HUES6 (cell line): ENCODE results near the gene WDR5.

Source experiments
- H3K27ac ChIP-seq: 2 replicates; pipeline ENCODE4 v1.7.0; 2013; ENCODE audit warnings: low read depth, mild to moderate bottlenecking, low read length, inconsistent platforms
- H3K27me3 ChIP-seq: 2 replicates; pipeline ENCODE4 v1.6.1; 2013; ENCODE audit warnings: low read length; ENCODE audit not compliant: control insufficient read depth, insufficient read depth
- H3K36me3 ChIP-seq: 2 replicates; pipeline ENCODE4 v1.6.1; 2013; ENCODE audit warnings: low read length; ENCODE audit not compliant: control insufficient read depth, insufficient read depth
- H3K4me1 ChIP-seq: 2 replicates; pipeline ENCODE4 v1.6.1; 2013; ENCODE audit warnings: low read length; ENCODE audit not compliant: control insufficient read depth, insufficient read depth
- H3K4me3 ChIP-seq: 2 replicates; pipeline ENCODE4 v1.5.1; 2013; ENCODE audit warnings: low read depth, low read length
- H3K9ac ChIP-seq: one replicate; pipeline ENCODE4 v1.6.1; 2013; ENCODE audit warnings: mild to moderate bottlenecking, low read length
- H3K9me3 ChIP-seq: 2 replicates; pipeline ENCODE4 v1.6.1; 2013; ENCODE audit warnings: low read depth, low read length; ENCODE audit not compliant: control insufficient read depth, insufficient read depth

The WDR5 gene

GRCh38 chr9:134189470-134190231, 53.8 kb downstream of the WDR5 start:
- H3K27me3 ChIP-seq = peaks cover 19% of the 10 kb centered on the region; the same call in 1 of the 2 replicates
- no peak overlapping the region for H3K9ac ChIP-seq
- H3K9me3 ChIP-seq = no peaks in the 10 kb centered on the region
- peaks cover 8% of the 10 kb centered on the region; the same call in 1 of the 2 replicates for H3K4me1 ChIP-seq
- H3K36me3 ChIP-seq = no peaks in the 10 kb centered on the region
- peak overlapping the region; percentile 40; the same call in 1 of the 2 replicates for H3K4me3 ChIP-seq
- H3K27ac ChIP-seq = no peak overlapping the region

- no peak overlapping the region for H3K9ac ChIP-seq
- H3K4me1 ChIP-seq = peaks cover 8% of the 10 kb centered on the region; the same call in 1 of the 2 replicates
- no peak overlapping the region for H3K27ac ChIP-seq
Measured at GRCh38 chr9:134190232-134191121, 54.6 kb downstream of the WDR5 start.

GRCh38 chr9:134191455-134192209, 55.8 kb downstream of the WDR5 start:
- H3K9me3 ChIP-seq = no peaks in the 10 kb centered on the region
- peaks cover 19% of the 10 kb centered on the region; the same call in 1 of the 2 replicates for H3K27me3 ChIP-seq
- H3K27ac ChIP-seq = no peak overlapping the region
- H3K9ac ChIP-seq = no peak overlapping the region
- peaks cover 8% of the 10 kb centered on the region; the same call in 1 of the 2 replicates for H3K4me1 ChIP-seq
- no peak overlapping the region for H3K4me3 ChIP-seq
- H3K36me3 ChIP-seq = no peaks in the 10 kb centered on the region

More at GRCh38 chr9:134190232-134191121, 54.6 kb downstream of the WDR5 start:
- no peaks in the 10 kb centered on the region for H3K36me3 ChIP-seq
- peaks cover 19% of the 10 kb centered on the region; the same call in 1 of the 2 replicates for H3K27me3 ChIP-seq
- no peak overlapping the region for H3K4me3 ChIP-seq
- H3K9me3 ChIP-seq = no peaks in the 10 kb centered on the region

- Histone ChIP-seq H3K9ac (no peak overlapping the region), H3K4me3 (no peak overlapping the region), H3K9me3 (no peaks in the 10 kb centered on the region), H3K4me1 (peaks cover 8% of the 10 kb centered on the region; the same call in 1 of the 2 replicates), H3K36me3 (no peaks in the 10 kb centered on the region), H3K27ac (no peak overlapping the region), H3K27me3 (peaks cover 19% of the 10 kb centered on the region; the same call in 1 of the 2 replicates)
Measured at GRCh38 chr9:134192311-134192950, 56.5 kb downstream of the WDR5 start.

- Histone ChIP-seq H3K4me3 (no peak overlapping the region), H3K27ac (no peak overlapping the region), H3K9me3 (no peaks in the 10 kb centered on the region), H3K4me1 (peaks cover 8% of the 10 kb centered on the region; the same call in 1 of the 2 replicates), H3K9ac (no peak overlapping the region), H3K36me3 (no peaks in the 10 kb centered on the region), H3K27me3 (peaks cover 14% of the 10 kb centered on the region; the same call in 1 of the 2 replicates)
Measured at GRCh38 chr9:134192951-134193731, 57.3 kb downstream of the WDR5 start.

- H3K9me3 ChIP-seq = no peaks in the 10 kb centered on the region
- no peak overlapping the region for H3K9ac ChIP-seq
- peaks cover 3% of the 10 kb centered on the region; the same call in 1 of the 2 replicates for H3K4me1 ChIP-seq
- H3K27me3 ChIP-seq = peaks cover 5% of the 10 kb centered on the region; the same call in 1 of the 2 replicates
- no peak overlapping the region for H3K27ac ChIP-seq
- H3K4me3 ChIP-seq = no peak overlapping the region
- H3K36me3 ChIP-seq = no peaks in the 10 kb centered on the region
Measured at GRCh38 chr9:134193912-134194535, 58.1 kb downstream of the WDR5 start.

- H3K36me3 ChIP-seq = no peaks in the 10 kb centered on the region
- H3K9me3 ChIP-seq = no peaks in the 10 kb centered on the region
- no peaks in the 10 kb centered on the region for H3K27me3 ChIP-seq
- no peak overlapping the region for H3K27ac ChIP-seq
- H3K9ac ChIP-seq = no peak overlapping the region
- no peak overlapping the region for H3K4me3 ChIP-seq
- H3K4me1 ChIP-seq = no peaks in the 10 kb centered on the region
Measured at GRCh38 chr9:134195558-134195957, 59.7 kb downstream of the WDR5 start.

- Histone ChIP-seq H3K9ac (no peak overlapping the region), H3K27me3 (no peaks in the 10 kb centered on the region), H3K9me3 (no peaks in the 10 kb centered on the region), H3K4me3 (no peak overlapping the region), H3K36me3 (no peaks in the 10 kb centered on the region), H3K4me1 (no peaks in the 10 kb centered on the region), H3K27ac (no peak overlapping the region)
Measured at GRCh38 chr9:134196911-134197310, 61.0 kb downstream of the WDR5 start.

- Histone ChIP-seq H3K27me3 (no peaks in the 10 kb centered on the region), H3K4me1 (no peaks in the 10 kb centered on the region), H3K4me3 (no peak overlapping the region), H3K9me3 (no peaks in the 10 kb centered on the region), H3K36me3 (no peaks in the 10 kb centered on the region), H3K9ac (no peak overlapping the region), H3K27ac (no peak overlapping the region)
Measured at GRCh38 chr9:134198791-134199190, 62.9 kb downstream of the WDR5 start.
